ENCODE data around the gene UBTD1. TPM values are rescaled to one million over a fixed set of nuclear protein-coding genes. Genes with fewer than 3 reads are reported as not detected.

The UBTD1 gene
- total and polyA plus RNA-seq, 4 donors = 26.3 to 70.4 (median 42.9) TPM

- H3K9me3 ChIP-seq (ENCODE audit: control insufficient read depth in 4 of 4, insufficient read depth in 3 of 4, low read length in 3 of 4) = no peaks in the 10 kb centered on the region
- peaks cover 0 to 5% (median 0%) of the 10 kb centered on the region in 4 donors for H3K36me3 ChIP-seq (ENCODE audit: control insufficient read depth in 4 of 4, insufficient read depth in 4 of 4, low read length in 4 of 4)
- DNase-seq = no peak
- no peaks in the 10 kb centered on the region for H3K4me1 ChIP-seq (ENCODE audit: control insufficient read depth in 5 of 5, insufficient read depth in 5 of 5, low read length in 5 of 5)
- no peak for TF ChIP-seq CTCF (IDR thresholded peaks at IDR 0.05; ENCODE audit: control extremely low read depth, extremely low read depth)
- 97 to 100% methylated on average over 4 of the region's 4 CpGs for WGBS, 2 donors
- ATAC-seq (ENCODE audit: insufficient read depth, low FRiP score) = no peak
- H3K27ac ChIP-seq (ENCODE audit: low read depth in 1 of 2, low read length in 1 of 2) = no peak overlapping the region
- no peak overlapping the region for H3K9ac ChIP-seq (ENCODE audit: insufficient read depth in 1 of 2, low read length in 2 of 2)
- H3K4me3 ChIP-seq = no peak overlapping the region
- no peaks in the 10 kb centered on the region for H3K27me3 ChIP-seq (ENCODE audit: control insufficient read depth in 3 of 3, insufficient read depth in 3 of 3, low read length in 2 of 3)
Measured at GRCh38 chr10:97563337-97563736, 64.6 kb downstream of the UBTD1 start.

DNA sequence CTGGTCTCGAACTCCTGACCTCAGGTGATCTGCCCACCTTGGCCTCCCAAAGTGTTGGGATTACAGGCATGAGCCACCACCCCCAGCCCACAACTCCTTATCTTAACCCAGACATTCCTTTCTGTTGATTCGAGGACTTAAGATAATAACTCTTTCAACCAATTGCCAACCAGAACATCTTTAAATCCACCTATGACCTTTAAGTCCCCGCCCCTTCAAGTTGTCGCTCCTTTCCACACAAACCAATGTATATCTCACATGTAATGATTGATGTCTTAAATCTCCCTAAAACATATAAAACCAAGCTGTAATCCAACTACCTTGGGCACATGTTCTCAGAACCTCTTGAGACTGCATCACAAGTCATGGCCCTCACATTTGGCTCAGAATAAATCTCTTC, 66.1 kb downstream of the UBTD1 start:
- H3K27ac ChIP-seq (ENCODE audit: low read depth in 1 of 2, low read length in 1 of 2) = no peak overlapping the region
- H3K4me1 ChIP-seq (ENCODE audit: control insufficient read depth in 5 of 5, insufficient read depth in 5 of 5, low read length in 5 of 5) = no peaks in the 10 kb centered on the region
- ATAC-seq (ENCODE audit: insufficient read depth, low FRiP score) (no peak), DNase-seq (no peak)
- no peak overlapping the region for H3K4me3 ChIP-seq
- H3K9me3 ChIP-seq (ENCODE audit: control insufficient read depth in 4 of 4, insufficient read depth in 3 of 4, low read length in 3 of 4) = no peaks in the 10 kb centered on the region
- 86 to 94% methylated on average over 4 of the region's 4 CpGs for WGBS, 2 donors
- H3K9ac ChIP-seq (ENCODE audit: insufficient read depth in 1 of 2, low read length in 2 of 2) = no peak overlapping the region
- H3K36me3 ChIP-seq (ENCODE audit: control insufficient read depth in 4 of 4, insufficient read depth in 4 of 4, low read length in 4 of 4) = peaks cover 0 to 8% (median 3%) of the 10 kb centered on the region in 4 donors
- TF ChIP-seq CTCF (IDR thresholded peaks at IDR 0.05; ENCODE audit: control extremely low read depth, extremely low read depth) = no peak
- H3K27me3 ChIP-seq (ENCODE audit: control insufficient read depth in 3 of 3, insufficient read depth in 3 of 3, low read length in 2 of 3) = no peaks in the 10 kb centered on the region

GRCh38 chr10:97566336-97566996, 67.7 kb downstream of the UBTD1 start:
- Histone ChIP-seq H3K9ac (ENCODE audit: insufficient read depth in 1 of 2, low read length in 2 of 2) (no peak overlapping the region), H3K4me3 (no peak overlapping the region), H3K27ac (ENCODE audit: low read depth in 1 of 2, low read length in 1 of 2) (no peak overlapping the region), H3K9me3 (ENCODE audit: control insufficient read depth in 4 of 4, insufficient read depth in 3 of 4, low read length in 3 of 4) (peaks cover 0 to 4% (median 0%) of the 10 kb centered on the region in 4 donors), H3K4me1 (ENCODE audit: control insufficient read depth in 5 of 5, insufficient read depth in 5 of 5, low read length in 5 of 5) (no peaks in the 10 kb centered on the region), H3K27me3 (ENCODE audit: control insufficient read depth in 3 of 3, insufficient read depth in 3 of 3, low read length in 2 of 3) (no peaks in the 10 kb centered on the region), H3K36me3 (ENCODE audit: control insufficient read depth in 4 of 4, insufficient read depth in 4 of 4, low read length in 4 of 4) (peaks cover 0 to 19% (median 3%) of the 10 kb centered on the region in 4 donors)
- no peak for ATAC-seq (ENCODE audit: insufficient read depth, low FRiP score)
- DNase-seq = no peak
- WGBS, 2 donors = 95 to 98% methylated on average over 2 of the region's 2 CpGs
- TF ChIP-seq CTCF (IDR thresholded peaks at IDR 0.05; ENCODE audit: control extremely low read depth, extremely low read depth) = no peak

DNA sequence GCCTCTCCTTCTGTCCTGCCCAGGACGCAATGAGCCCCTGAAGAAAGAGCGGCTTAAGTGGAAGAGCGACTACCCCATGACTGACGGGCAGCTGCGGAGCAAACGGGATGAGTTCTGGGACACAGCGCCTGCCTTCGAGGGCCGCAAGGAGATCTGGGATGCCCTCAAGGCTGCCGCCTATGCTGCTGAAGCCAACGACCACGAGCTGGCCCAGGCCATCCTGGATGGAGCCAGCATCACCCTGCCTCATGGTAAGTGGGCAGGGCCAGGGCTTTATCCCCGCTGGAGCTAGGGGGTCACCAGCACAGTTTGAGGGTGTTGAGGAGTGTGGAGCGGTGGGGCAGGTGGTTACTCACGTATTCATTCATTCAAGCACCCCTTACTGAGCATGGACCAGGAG, 69.2 kb downstream of the UBTD1 start:
- peaks cover 0 to 4% (median 0%) of the 10 kb centered on the region in 4 donors for H3K9me3 ChIP-seq (ENCODE audit: control insufficient read depth in 4 of 4, insufficient read depth in 3 of 4, low read length in 3 of 4)
- H3K36me3 ChIP-seq (ENCODE audit: control insufficient read depth in 4 of 4, insufficient read depth in 4 of 4, low read length in 4 of 4) = peaks cover 0 to 19% (median 3%) of the 10 kb centered on the region in 4 donors
- H3K4me3 ChIP-seq = no peak overlapping the region
- ATAC-seq (ENCODE audit: insufficient read depth, low FRiP score) = no peak
- no peak overlapping the region for H3K27ac ChIP-seq (ENCODE audit: low read depth in 1 of 2, low read length in 1 of 2)
- no peaks in the 10 kb centered on the region for H3K27me3 ChIP-seq (ENCODE audit: control insufficient read depth in 3 of 3, insufficient read depth in 3 of 3, low read length in 2 of 3)
- no peak for TF ChIP-seq CTCF (IDR thresholded peaks at IDR 0.05; ENCODE audit: control extremely low read depth, extremely low read depth)
- no peak overlapping the region for H3K9ac ChIP-seq (ENCODE audit: insufficient read depth in 1 of 2, low read length in 2 of 2)
- WGBS, 2 donors = 92 to 95% methylated on average over 15 of the region's 15 CpGs
- H3K4me1 ChIP-seq (ENCODE audit: control insufficient read depth in 5 of 5, insufficient read depth in 5 of 5, low read length in 5 of 5) = peaks cover 0 to 5% (median 0%) of the 10 kb centered on the region in 5 donors
- DNase-seq = no peak

Data from lung (tissue), 12 donors.